Measurements from ENCODE around the gene TTPAL. TPM values are rescaled to one million over a fixed set of nuclear protein-coding genes. Genes with fewer than 3 reads are reported as not detected.

The TTPAL gene
- total RNA-seq, 1 donor from 2014 or later = 16.0 TPM

DNA sequence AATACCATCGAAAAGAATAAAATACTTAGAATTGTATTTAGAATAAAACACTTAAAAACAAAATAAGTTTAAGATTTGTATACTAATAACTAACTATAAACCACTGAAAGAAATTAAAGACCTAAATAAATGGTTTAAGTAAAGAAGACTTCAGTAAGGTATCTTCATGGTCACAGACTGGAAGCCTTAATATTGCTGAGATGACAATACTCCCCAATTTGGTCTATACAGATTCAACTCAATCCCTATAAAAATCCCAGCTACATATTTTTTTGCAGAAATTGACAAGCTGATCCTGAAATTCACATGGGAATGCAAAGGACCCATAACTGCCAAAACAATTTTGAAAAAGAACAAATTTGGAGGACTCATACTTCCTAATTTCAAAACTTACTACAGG, 27.3 kb downstream of the TTPAL start:
- intact Hi-C loops (cut with DNase I) = no loop called here
- DNase-seq (ENCODE audit: extremely low spot score in 2 of 2) = no peak
- no peaks in the 10 kb centered on the region for H3K27me3 ChIP-seq
- H3K4me3 ChIP-seq = no peak overlapping the region
- H3K36me3 ChIP-seq = peaks cover 0 to 94% of the 10 kb centered on the region in 2 donors
- no peak for TF ChIP-seq POLR2A (IDR thresholded peaks at IDR 0.05)
- TF ChIP-seq POLR2AphosphoS5 (IDR thresholded peaks at IDR 0.05; ENCODE audit: insufficient read depth in 1 of 2, low read depth in 1 of 2) = no peak
- TF ChIP-seq, protein P1, sequence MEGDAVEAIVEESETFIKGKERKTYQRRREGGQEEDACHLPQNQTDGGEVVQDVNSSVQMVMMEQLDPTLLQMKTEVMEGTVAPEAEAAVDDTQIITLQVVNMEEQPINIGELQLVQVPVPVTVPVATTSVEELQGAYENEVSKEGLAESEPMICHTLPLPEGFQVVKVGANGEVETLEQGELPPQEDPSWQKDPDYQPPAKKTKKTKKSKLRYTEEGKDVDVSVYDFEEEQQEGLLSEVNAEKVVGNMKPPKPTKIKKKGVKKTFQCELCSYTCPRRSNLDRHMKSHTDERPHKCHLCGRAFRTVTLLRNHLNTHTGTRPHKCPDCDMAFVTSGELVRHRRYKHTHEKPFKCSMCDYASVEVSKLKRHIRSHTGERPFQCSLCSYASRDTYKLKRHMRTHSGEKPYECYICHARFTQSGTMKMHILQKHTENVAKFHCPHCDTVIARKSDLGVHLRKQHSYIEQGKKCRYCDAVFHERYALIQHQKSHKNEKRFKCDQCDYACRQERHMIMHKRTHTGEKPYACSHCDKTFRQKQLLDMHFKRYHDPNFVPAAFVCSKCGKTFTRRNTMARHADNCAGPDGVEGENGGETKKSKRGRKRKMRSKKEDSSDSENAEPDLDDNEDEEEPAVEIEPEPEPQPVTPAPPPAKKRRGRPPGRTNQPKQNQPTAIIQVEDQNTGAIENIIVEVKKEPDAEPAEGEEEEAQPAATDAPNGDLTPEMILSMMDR (IDR thresholded peaks at IDR 0.05) = no peak
- peaks cover under 1% of the 10 kb centered on the region for H3K4me1 ChIP-seq
- no peaks in the 10 kb centered on the region for H3K9me3 ChIP-seq
- H3K27ac ChIP-seq = no peak overlapping the region

DNA sequence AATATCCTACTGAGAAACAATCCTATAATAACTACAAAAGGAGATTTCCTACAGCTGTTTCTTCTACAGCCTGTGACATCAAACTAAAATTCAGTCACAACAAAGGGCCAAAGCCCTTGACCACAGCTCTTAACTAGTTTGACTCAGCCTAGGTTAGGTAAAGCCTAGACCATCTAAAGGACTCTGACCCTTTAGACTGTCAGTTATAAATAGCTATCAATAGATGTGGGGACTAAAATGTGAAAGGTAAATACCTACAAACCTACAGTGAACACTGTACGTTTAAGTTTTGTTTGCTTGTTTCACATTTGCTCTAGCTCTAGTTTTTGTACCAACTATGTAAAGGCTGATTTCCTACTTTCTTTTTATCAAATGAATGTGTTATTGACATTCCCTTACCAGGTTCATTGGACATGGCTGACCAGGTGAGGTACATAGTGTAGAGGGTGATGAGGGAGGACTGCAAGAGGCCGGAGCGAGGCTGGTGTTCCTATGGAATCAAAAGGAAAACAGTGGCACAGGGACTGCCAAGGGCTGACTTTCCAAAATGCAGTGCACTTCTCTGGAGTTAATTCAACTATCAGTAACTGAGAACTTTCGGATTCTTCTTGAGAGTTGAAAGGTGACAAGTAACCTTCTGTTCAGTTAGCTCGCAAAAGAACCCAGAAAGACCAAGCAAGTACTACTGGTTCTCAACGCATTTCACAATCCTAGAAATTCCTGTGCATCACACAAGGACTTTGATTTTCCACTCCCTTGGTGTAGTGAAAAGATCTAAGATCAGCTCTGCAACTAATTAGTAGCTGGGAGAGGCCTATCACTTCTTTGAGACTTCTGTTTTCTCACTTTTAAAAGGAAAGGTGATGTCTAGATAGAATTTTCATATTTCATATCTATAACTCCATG, 29.0 kb downstream of the TTPAL start:
- intact Hi-C loops (cut with DNase I) = no loop called here
- H3K36me3 ChIP-seq = peaks cover 0 to 98% of the 10 kb centered on the region in 2 donors
- H3K27ac ChIP-seq = no peak overlapping the region

DNA sequence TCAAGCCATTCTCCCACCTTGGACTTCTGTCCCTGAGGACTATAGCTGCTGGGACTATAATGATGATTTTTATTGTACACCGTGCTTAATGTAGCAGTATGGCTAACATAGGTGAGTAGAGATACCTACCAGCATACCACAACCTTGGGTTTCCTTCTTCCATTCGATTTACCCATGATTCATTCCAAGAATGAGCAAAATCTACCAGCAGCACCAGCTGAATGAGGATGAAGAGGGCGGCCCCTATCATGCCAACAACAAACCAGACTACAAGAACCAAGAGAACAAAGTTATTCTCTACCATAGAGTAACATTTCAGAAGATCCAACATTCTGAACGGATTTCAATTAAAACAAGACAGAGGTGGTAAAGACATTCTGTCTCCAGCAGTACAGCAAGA, 34.1 kb downstream of the TTPAL start:
- TF ChIP-seq POLR2A (IDR thresholded peaks at IDR 0.05) (no peak), POLR2AphosphoS5 (IDR thresholded peaks at IDR 0.05; ENCODE audit: insufficient read depth in 1 of 2, low read depth in 1 of 2) (no peak)
- TF ChIP-seq, protein P1 (IDR thresholded peaks at IDR 0.05) = no peak
- intact Hi-C loops (cut with DNase I) = no loop called here
- Histone ChIP-seq H3K4me1 (peaks cover 10% of the 10 kb centered on the region), H3K27me3 (no peaks in the 10 kb centered on the region), H3K4me3 (no peak overlapping the region), H3K27ac (no peak overlapping the region), H3K36me3 (peaks cover 0 to 72% of the 10 kb centered on the region in 2 donors), H3K9me3 (no peaks in the 10 kb centered on the region)
- DNase-seq (ENCODE audit: extremely low spot score in 2 of 2) = no peak

More for the DNA sequence above, 29.0 kb downstream of the TTPAL start:
- H3K9me3 ChIP-seq = no peaks in the 10 kb centered on the region
- H3K4me3 ChIP-seq = no peak overlapping the region
- H3K4me1 ChIP-seq = no peaks in the 10 kb centered on the region
- no peak for DNase-seq (ENCODE audit: extremely low spot score in 2 of 2)
- no peaks in the 10 kb centered on the region for H3K27me3 ChIP-seq
- TF ChIP-seq POLR2AphosphoS5 (IDR thresholded peaks at IDR 0.05; ENCODE audit: insufficient read depth in 1 of 2, low read depth in 1 of 2) (no peak), POLR2A (IDR thresholded peaks at IDR 0.05) (no peak)
- TF ChIP-seq, protein P1 (IDR thresholded peaks at IDR 0.05) = no peak

DNA sequence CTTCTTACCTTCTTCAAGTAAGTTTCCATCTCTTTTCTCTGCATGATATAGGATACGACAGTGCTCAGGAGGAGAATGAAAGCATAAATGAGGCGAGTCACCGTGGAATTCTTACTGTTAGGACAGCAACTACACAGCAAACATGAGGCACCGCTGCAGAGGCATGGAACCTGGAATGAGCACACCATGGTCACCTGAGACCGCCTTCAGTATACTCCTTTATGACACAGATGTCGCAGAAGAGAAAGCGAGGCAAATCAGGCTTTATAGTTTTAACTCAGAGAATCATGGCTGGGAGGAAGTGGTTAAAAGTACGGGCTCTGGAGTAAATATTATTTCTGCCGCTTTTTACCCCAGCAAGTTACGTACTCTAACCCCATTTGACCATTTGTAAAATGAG, 38.2 kb downstream of the TTPAL start:
- peaks cover 50% of the 10 kb centered on the region for H3K4me1 ChIP-seq
- no peaks in the 10 kb centered on the region for H3K27me3 ChIP-seq
- no peak overlapping the region for H3K4me3 ChIP-seq
- intact Hi-C loops (cut with DNase I) = no loop called here
- no peak for TF ChIP-seq POLR2A (IDR thresholded peaks at IDR 0.05)
- no peak for DNase-seq (ENCODE audit: extremely low spot score in 2 of 2)
- no peak overlapping the region for H3K27ac ChIP-seq
- H3K9me3 ChIP-seq = no peaks in the 10 kb centered on the region
- H3K36me3 ChIP-seq = peaks cover 0 to 33% of the 10 kb centered on the region in 2 donors

DNA sequence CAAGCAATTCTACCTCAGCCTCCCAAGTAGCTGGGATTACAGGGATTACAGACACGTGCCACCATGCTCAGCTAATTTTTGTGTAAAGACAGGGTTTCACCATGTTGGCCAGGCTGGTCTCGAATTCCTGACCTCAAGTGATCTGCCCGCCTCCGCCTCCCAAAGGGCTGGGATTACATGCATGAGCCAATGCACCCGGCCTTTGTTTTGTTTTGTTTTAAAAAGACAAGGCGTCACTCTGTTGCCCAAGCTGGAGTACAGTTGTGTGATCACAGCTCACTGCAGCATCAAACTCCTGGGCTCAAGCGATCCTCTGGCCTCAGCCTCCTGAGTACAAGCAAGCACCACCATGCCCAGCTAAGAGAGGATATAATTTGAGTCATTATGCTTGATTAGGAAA, 40.8 kb downstream of the TTPAL start:
- DNase-seq (ENCODE audit: extremely low spot score in 2 of 2) = no peak
- Histone ChIP-seq H3K27ac (no peak overlapping the region), H3K9me3 (no peaks in the 10 kb centered on the region), H3K27me3 (no peaks in the 10 kb centered on the region), H3K4me1 (peaks cover 75% of the 10 kb centered on the region), H3K4me3 (no peak overlapping the region), H3K36me3 (peaks cover 0 to 7% of the 10 kb centered on the region in 2 donors)
- TF ChIP-seq POLR2A (IDR thresholded peaks at IDR 0.05) (no peak), POLR2AphosphoS5 (IDR thresholded peaks at IDR 0.05; ENCODE audit: insufficient read depth in 1 of 2, low read depth in 1 of 2) (no peak)
- TF ChIP-seq, protein P1 (IDR thresholded peaks at IDR 0.05) = no peak
- intact Hi-C loops (cut with DNase I) = no loop called here
